Coronary artery (tissue), 2 donors: ENCODE measurements around the gene FTSJ3.

Experiments used
- DNase-seq: peaks from one replicate; pipeline ENCODE4 v3.0.0-alpha.2; 2017; ENCODE audit warnings: low spot score
- H3K27ac ChIP-seq, 2 donors: fragments of 200-600 bp; sonication (generic); one replicate each; pipeline ENCODE4 v1.5.1; 2016 to 2019
- H3K4me3 ChIP-seq: fragments of 200-600 bp; sonication (generic); 2 replicates; pipeline ENCODE4 v1.5.1; 2016; ENCODE audit warnings: mild to moderate bottlenecking, moderate library complexity
- CTCF ChIP-seq: fragments of 200-600 bp; sonication (generic); IDR thresholded peaks from one replicate; pipeline ENCODE4 v1.5.1; 2019; ENCODE audit warnings: antibody characterized with exemption

The FTSJ3 gene

DNA sequence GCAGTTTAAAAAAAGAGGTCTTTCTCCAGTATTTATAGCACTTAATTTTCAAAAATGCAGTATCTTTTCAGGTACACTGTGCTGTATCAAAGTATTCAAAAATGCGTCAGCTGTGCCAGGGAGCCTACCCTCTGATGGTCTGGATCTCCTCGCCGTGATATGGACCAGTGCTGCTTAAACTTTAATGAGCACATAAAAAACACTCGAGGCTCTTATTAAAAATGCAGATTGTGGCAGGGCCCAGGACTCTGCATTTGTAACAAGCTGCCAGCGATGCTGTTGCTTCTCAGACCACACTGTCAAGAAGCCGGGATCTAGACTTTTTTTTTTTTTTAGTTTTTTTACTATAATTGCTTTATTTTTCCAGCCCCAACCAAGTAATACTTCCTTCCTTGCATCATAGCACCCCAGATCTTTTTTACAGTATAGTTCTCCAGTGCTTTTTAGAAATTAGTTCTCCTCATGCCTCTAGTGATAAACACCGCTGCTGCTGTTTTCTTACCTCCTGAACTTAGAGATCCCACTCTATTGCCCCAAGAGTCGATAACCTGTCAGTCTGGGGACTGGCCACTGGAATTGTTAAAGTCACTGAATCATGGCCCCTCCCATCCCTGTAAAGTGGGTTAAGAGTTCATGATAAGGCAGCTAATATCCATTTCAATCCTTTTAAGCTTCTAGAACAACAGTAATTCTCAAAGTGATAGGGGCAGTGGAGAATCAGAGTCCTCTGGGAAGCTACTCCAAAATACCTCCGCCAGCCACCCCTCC is 16.6 kb upstream of the FTSJ3 start:
- Histone ChIP-seq H3K27ac (peak overlapping the region; percentile 93 to 95), H3K4me3 (peak overlapping the region; percentile 89)
- DNase-seq, result no peak
- no peak for TF ChIP-seq CTCF

DNA sequence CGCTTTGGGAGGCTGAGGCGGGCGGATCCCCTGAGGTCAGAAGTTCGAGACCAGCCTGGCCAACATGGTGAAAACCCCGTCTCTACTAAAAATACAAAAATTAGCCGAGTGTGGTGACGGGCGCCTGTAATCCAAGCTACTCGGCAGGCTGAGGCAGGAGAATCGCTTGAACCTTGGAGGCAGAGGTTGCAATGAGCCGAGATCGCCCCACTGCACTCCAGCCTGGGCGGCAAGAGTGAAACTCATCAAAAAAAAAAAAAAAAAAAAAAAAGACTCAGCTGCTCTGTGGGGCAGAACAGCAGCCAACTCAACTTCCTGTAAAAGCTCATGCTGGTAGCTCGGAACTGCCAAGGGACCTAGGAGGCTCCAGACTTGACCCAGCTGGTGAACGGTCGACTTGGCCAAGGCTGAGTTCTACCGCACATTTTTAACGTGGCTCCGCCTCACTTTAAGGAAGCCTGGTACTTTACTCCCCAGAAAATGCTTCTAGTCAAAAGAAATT is 16.0 kb upstream of the FTSJ3 start:
- peak overlapping the region; percentile 93 to 95 for H3K27ac ChIP-seq
- H3K4me3 ChIP-seq, result peak overlapping the region; percentile 89
- DNase-seq, result peak; percentile 82

DNA sequence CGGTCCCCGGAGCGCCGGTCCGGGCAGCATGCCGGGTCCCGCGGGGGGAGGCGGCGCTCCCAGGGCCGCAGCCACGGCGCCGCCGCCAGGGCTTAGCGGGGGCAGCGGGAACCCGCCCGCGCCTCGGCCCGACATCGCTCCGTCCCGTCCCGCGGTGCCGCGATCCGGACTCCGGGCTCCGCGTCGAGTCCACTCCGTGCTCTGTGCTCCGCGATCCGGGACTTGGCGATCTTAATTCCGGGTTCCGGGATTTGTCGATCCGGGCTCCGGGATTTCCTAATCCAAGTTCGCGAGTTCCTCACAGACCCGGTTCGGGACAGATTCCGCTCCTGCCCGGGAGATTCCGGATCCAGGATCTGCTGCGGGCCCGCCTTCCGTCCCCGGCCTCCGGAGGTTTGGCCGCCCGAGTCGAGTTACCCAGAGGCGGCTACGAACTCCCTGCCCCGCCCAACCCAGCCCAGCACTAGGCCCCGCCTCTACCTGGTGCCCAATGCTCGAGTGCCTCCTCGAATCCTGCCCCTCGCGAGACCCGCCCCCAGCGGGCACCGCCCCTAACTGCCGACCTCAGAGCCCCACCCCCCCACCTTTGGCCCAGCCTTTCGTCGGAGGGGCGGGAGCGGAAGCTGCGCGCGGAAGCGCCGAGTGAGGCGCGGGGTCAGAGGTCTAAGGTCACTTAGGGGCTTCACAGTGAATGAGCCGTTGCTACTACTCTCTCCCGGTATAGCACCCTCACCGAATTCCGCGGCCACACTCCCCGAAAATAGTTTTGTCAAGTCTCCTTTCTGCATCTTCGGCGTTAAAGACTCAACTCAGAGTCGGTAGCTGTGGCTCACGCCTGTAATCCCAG is 15.3 kb upstream of the FTSJ3 start, which contains the start of gene SMARCD2:
Gene SMARCD2 (minus strand): TSS at position 146 of the 847 bp plus-strand sequence. CDS start 11 bp downstream, at position 135.
- TF ChIP-seq CTCF, result no peak
- H3K27ac ChIP-seq, result peak within 1 kb of the TSS; percentile 93 to 95
- peak; percentile 100 for DNase-seq
- peak within 1 kb of the TSS; percentile 89 for H3K4me3 ChIP-seq

- H3K4me3 ChIP-seq, result peak overlapping the region; percentile 89
- H3K27ac ChIP-seq, result peak overlapping the region; percentile 93 to 95
- DNase-seq, result peak; percentile 84
- TF ChIP-seq CTCF, result no peak
Measured at GRCh38 chr17:63842173-63842539, 14.7 kb upstream of the FTSJ3 start.

GRCh38 chr17:63841350-63842172 is 14.1 kb upstream of the FTSJ3 start:
- H3K4me3 ChIP-seq, result peak overlapping the region; percentile 89
- peak overlapping the region; percentile 93 to 95 for H3K27ac ChIP-seq
- no peak for TF ChIP-seq CTCF
- DNase-seq, result peak; percentile 85

GRCh38 chr17:63840591-63841349 is 13.3 kb upstream of the FTSJ3 start:
- no peak for DNase-seq

More at GRCh38 chr17:63840591-63841349, 13.3 kb upstream of the FTSJ3 start:
- Histone ChIP-seq H3K27ac (peak overlapping the region; percentile 93 to 95), H3K4me3 (peak overlapping the region; percentile 89)
- no peak for TF ChIP-seq CTCF
